Measurements from ENCODE around the gene ABCA6. TPM values are rescaled to one million over a fixed set of nuclear protein-coding genes. Genes with fewer than 3 reads are reported as not detected.

ABCA6 gene
- total RNA-seq, 2 donors from 2014 or later: not detected

DNA sequence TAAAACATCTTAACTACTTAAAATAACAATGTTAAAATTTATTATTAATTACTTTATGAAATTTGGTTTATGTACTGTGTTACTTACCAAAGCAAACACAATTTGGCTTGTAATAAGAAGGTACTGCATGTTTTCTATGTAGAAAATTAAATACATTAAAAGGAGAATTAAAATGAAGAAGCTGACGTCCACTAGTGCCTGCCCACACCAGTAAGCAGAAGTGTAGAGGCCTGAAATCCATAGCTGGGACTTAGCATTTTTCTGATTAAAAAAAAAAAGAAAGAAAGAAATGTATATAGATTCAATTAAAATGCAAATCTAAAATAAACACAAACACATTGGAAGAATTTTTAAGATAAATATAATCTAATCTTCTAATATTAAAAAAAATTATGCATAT lies 45.2 kb downstream of the ABCA6 start:
- TF ChIP-seq, protein P1, sequence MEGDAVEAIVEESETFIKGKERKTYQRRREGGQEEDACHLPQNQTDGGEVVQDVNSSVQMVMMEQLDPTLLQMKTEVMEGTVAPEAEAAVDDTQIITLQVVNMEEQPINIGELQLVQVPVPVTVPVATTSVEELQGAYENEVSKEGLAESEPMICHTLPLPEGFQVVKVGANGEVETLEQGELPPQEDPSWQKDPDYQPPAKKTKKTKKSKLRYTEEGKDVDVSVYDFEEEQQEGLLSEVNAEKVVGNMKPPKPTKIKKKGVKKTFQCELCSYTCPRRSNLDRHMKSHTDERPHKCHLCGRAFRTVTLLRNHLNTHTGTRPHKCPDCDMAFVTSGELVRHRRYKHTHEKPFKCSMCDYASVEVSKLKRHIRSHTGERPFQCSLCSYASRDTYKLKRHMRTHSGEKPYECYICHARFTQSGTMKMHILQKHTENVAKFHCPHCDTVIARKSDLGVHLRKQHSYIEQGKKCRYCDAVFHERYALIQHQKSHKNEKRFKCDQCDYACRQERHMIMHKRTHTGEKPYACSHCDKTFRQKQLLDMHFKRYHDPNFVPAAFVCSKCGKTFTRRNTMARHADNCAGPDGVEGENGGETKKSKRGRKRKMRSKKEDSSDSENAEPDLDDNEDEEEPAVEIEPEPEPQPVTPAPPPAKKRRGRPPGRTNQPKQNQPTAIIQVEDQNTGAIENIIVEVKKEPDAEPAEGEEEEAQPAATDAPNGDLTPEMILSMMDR (conservative IDR thresholded peaks at IDR 0.05): no peak
- Mint-ChIP-seq H3K27ac (no peak overlapping the region), H3K9me3 (no peaks in the 10 kb centered on the region), H3K36me3 (ENCODE audit: low read depth) (no peaks in the 10 kb centered on the region), H3K27me3 (ENCODE audit: insufficient read depth) (no peaks in the 10 kb centered on the region), H3K4me3 (no peak overlapping the region), H3K4me1 (no peaks in the 10 kb centered on the region)
- no peaks in the 10 kb centered on the region for H3K4me1 ChIP-seq (ENCODE audit: control insufficient read depth, insufficient read depth, low read length)
- no peaks in the 10 kb centered on the region for H3K27me3 ChIP-seq (ENCODE audit: control insufficient read depth, insufficient read depth, low read length, poor library complexity, severe bottlenecking)
- no peaks in the 10 kb centered on the region for H3K36me3 ChIP-seq (ENCODE audit: control insufficient read depth, insufficient read depth, low read length)
- H3K4me3 ChIP-seq (ENCODE audit: low read length): no peak overlapping the region
- H3K9ac ChIP-seq (ENCODE audit: extremely low read depth, low read length, poor library complexity, severe bottlenecking): no peak overlapping the region
- DNase-seq: no peak
- H3K27ac ChIP-seq (ENCODE audit: low read depth, low read length): no peak overlapping the region
- no peaks in the 10 kb centered on the region for H3K9me3 ChIP-seq (ENCODE audit: control insufficient read depth, low read length)
- WGBS, 2 experiments (ENCODE audit: insufficient coverage in 1 of 2, insufficient read length in 1 of 2): 91% methylated on average over 1 of the region's 1 CpG; no CpG with 5 or more reads in 1 of the 2 experiments

DNA sequence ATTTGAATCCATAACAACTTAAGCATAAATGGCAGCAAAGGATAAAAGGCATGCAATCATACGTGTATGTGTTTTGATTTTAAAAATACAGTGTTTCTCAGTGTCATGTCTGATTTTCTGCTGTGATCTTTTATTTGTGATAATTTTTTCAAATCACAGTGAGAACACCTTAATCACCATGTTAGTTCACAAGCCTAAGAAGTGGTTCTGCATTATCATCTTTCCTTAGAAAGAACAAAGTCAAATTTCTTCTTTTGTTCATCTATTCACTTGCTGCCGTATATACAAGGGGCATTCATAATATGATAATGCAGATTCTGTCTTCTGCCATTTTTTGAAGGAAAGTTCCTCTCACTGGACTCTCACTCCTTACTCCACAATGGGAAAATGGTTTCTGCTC lies 47.7 kb downstream of the ABCA6 start:
- no peaks in the 10 kb centered on the region for H3K27me3 ChIP-seq (ENCODE audit: control insufficient read depth, insufficient read depth, low read length, poor library complexity, severe bottlenecking)
- TF ChIP-seq, protein P1 (conservative IDR thresholded peaks at IDR 0.05): no peak
- H3K4me3 Mint-ChIP-seq: no peak overlapping the region
- H3K27me3 Mint-ChIP-seq (ENCODE audit: insufficient read depth): no peaks in the 10 kb centered on the region
- no peak overlapping the region for H3K27ac Mint-ChIP-seq
- H3K4me1 Mint-ChIP-seq: no peaks in the 10 kb centered on the region
- no peaks in the 10 kb centered on the region for H3K9me3 Mint-ChIP-seq
- no peak overlapping the region for H3K9ac ChIP-seq (ENCODE audit: extremely low read depth, low read length, poor library complexity, severe bottlenecking)
- no peak for DNase-seq
- no peaks in the 10 kb centered on the region for H3K36me3 ChIP-seq (ENCODE audit: control insufficient read depth, insufficient read depth, low read length)
- no peak overlapping the region for H3K4me3 ChIP-seq (ENCODE audit: low read length)
- WGBS, 2 experiments (ENCODE audit: insufficient coverage in 1 of 2, insufficient read length in 1 of 2): 96% methylated on average over 2 of the region's 2 CpGs; no CpG with 5 or more reads in 1 of the 2 experiments
- no peaks in the 10 kb centered on the region for H3K36me3 Mint-ChIP-seq (ENCODE audit: low read depth)
- H3K4me1 ChIP-seq (ENCODE audit: control insufficient read depth, insufficient read depth, low read length): no peaks in the 10 kb centered on the region
- no peak overlapping the region for H3K27ac ChIP-seq (ENCODE audit: low read depth, low read length)
- H3K9me3 ChIP-seq (ENCODE audit: control insufficient read depth, low read length): no peaks in the 10 kb centered on the region

DNA sequence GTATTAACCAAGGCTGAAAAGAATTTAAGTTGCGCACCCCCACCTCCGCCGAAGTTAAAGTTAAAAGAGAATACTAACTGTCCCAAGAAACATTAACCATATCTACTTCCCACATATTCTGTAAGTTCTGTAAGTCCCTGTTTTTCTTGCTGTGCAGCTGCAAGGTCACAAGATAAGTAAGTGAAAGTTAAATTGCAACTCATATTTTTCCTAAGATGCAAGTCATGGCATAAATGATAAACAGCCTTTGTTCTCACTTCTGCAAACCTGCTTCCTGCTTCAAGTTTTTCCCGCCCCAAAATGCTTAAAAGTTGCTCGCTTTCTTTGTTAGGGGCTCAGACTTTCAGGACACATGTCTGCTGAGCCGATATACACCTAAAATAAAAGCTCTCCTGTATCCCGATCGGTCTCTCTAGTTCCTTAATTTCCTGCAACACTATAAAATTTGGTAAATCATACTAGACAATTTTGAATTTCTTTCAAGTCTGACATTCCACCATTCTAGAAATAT lies 48.4 kb downstream of the ABCA6 start:
- DNase-seq: no peak
- no peaks in the 10 kb centered on the region for H3K4me1 ChIP-seq (ENCODE audit: control insufficient read depth, insufficient read depth, low read length)
- Mint-ChIP-seq H3K9me3 (no peaks in the 10 kb centered on the region), H3K4me1 (no peaks in the 10 kb centered on the region), H3K27ac (no peak overlapping the region), H3K36me3 (ENCODE audit: low read depth) (no peaks in the 10 kb centered on the region), H3K27me3 (ENCODE audit: insufficient read depth) (no peaks in the 10 kb centered on the region), H3K4me3 (no peak overlapping the region)
- no peak overlapping the region for H3K27ac ChIP-seq (ENCODE audit: low read depth, low read length)
- 87 to 93% methylated on average over 3 to 8 of the region's 8 CpGs for WGBS, 2 experiments (ENCODE audit: insufficient coverage in 1 of 2, insufficient read length in 1 of 2)
- H3K4me3 ChIP-seq (ENCODE audit: low read length): no peak overlapping the region
- TF ChIP-seq, protein P1 (conservative IDR thresholded peaks at IDR 0.05): no peak
- H3K27me3 ChIP-seq (ENCODE audit: control insufficient read depth, insufficient read depth, low read length, poor library complexity, severe bottlenecking): no peaks in the 10 kb centered on the region
- no peaks in the 10 kb centered on the region for H3K9me3 ChIP-seq (ENCODE audit: control insufficient read depth, low read length)
- no peak overlapping the region for H3K9ac ChIP-seq (ENCODE audit: extremely low read depth, low read length, poor library complexity, severe bottlenecking)
- no peaks in the 10 kb centered on the region for H3K36me3 ChIP-seq (ENCODE audit: control insufficient read depth, insufficient read depth, low read length)
